ENCODE data around the gene PNLDC1.

- TF ChIP-seq EP300 (IDR thresholded peaks at IDR 0.05) = no peak
- TF ChIP-seq, protein P1, sequence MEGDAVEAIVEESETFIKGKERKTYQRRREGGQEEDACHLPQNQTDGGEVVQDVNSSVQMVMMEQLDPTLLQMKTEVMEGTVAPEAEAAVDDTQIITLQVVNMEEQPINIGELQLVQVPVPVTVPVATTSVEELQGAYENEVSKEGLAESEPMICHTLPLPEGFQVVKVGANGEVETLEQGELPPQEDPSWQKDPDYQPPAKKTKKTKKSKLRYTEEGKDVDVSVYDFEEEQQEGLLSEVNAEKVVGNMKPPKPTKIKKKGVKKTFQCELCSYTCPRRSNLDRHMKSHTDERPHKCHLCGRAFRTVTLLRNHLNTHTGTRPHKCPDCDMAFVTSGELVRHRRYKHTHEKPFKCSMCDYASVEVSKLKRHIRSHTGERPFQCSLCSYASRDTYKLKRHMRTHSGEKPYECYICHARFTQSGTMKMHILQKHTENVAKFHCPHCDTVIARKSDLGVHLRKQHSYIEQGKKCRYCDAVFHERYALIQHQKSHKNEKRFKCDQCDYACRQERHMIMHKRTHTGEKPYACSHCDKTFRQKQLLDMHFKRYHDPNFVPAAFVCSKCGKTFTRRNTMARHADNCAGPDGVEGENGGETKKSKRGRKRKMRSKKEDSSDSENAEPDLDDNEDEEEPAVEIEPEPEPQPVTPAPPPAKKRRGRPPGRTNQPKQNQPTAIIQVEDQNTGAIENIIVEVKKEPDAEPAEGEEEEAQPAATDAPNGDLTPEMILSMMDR (IDR thresholded peaks at IDR 0.05) = no peak
Measured at GRCh38 chr6:159852877-159853276, 52.8 kb downstream of the PNLDC1 start.

Measured in sigmoid colon (tissue), 4 donors.